Naive thymus-derived CD4-positive, alpha-beta T cell (primary cell): ENCODE measurements around the gene ADH6. TPM values are rescaled to one million over a fixed set of nuclear protein-coding genes. Genes with fewer than 3 reads are reported as not detected.

ENCODE experiments used
- ATAC-seq: fragments of 150-1000 bp; cut with Tn5 transposase; 2 replicates; pipeline ENCODE4 v1.10.0; 2021; ENCODE audit warnings: mild to moderate bottlenecking, moderate library complexity
- CTCF ChIA-PET: fragments of 350-600 bp; sonication (Branson Sonifier 250); formaldehyde crosslinking; loops from one replicate; lab custom pipeline; 2021; ENCODE audit warnings: antibody characterized with exemption; lab: Charles Lee
- POLR2A ChIA-PET: fragments of 350-600 bp; sonication (Branson Sonifier 250); formaldehyde crosslinking; loops from one replicate; lab custom pipeline; 2021; ENCODE audit warnings: antibody characterized with exemption, inconsistent platforms; lab: Charles Lee
- DNase-seq, 9 donors: peaks; one replicate each; pipeline versions ENCODE4 v3.0.0 to v3.0.0-alpha.2; 2020 to 2022; ENCODE audit warnings: mixed read lengths in 1 of 9
- H3K27ac ChIP-seq: one replicate; pipeline ENCODE4 v1.7.0; 2013; ENCODE audit warnings: mild to moderate bottlenecking, low read depth, low read length, moderate library complexity
- H3K27me3 ChIP-seq, 2 donors: one replicate each; pipeline ENCODE4 v1.7.0; 2013; ENCODE audit warnings: low read length in 2 of 2, mild to moderate bottlenecking in 2 of 2, moderate library complexity in 2 of 2; ENCODE audit not compliant: control insufficient read depth in 2 of 2, insufficient read depth in 2 of 2
- H3K36me3 ChIP-seq, 3 experiments: 1 replicate in 2 of 3; 2 replicates in 1 of 3; pipeline ENCODE4 v1.7.0; 2013; ENCODE audit warnings: low read length in 3 of 3, mild to moderate bottlenecking in 3 of 3, moderate library complexity in 1 of 3; ENCODE audit not compliant: insufficient read depth in 3 of 3, control insufficient read depth in 2 of 3
- H3K4me1 ChIP-seq, 2 donors: one replicate each; pipeline ENCODE4 v1.7.0; 2013; ENCODE audit warnings: low read length in 2 of 2, mild to moderate bottlenecking in 2 of 2, moderate library complexity in 1 of 2; ENCODE audit not compliant: control insufficient read depth in 2 of 2, insufficient read depth in 2 of 2
- H3K4me3 ChIP-seq: 2 replicates; pipeline ENCODE4 v1.7.0; 2013; ENCODE audit warnings: mild to moderate bottlenecking, low read length
- H3K9me3 ChIP-seq, 3 experiments: 1 replicate in 2 of 3; 2 replicates in 1 of 3; pipeline ENCODE4 v1.7.0; 2013; ENCODE audit warnings: low read length in 3 of 3; ENCODE audit not compliant: control insufficient read depth in 2 of 3
- H3K27ac Mint-ChIP-seq, 9 donors: one replicate each; pipeline ENCODE4 v1.8.0; 2020 to 2022; ENCODE audit warnings: mixed read lengths in 9 of 9, mild to moderate bottlenecking in 8 of 9, moderate library complexity in 5 of 9, inconsistent platforms in 2 of 9
- H3K27me3 Mint-ChIP-seq, 5 donors: one replicate each; pipeline ENCODE4 v1.8.0; 2021 to 2022; ENCODE audit warnings: mixed read lengths in 5 of 5, mild to moderate bottlenecking in 1 of 5
- H3K36me3 Mint-ChIP-seq, 5 donors: one replicate each; pipeline ENCODE4 v1.8.0; 2020 to 2022; ENCODE audit warnings: mixed read lengths in 5 of 5, mild to moderate bottlenecking in 3 of 5, inconsistent platforms in 1 of 5
- H3K4me1 Mint-ChIP-seq, 7 donors: one replicate each; pipeline ENCODE4 v1.8.0; 2020 to 2022; ENCODE audit warnings: mixed read lengths in 7 of 7, mild to moderate bottlenecking in 3 of 7, inconsistent platforms in 1 of 7
- H3K4me3 Mint-ChIP-seq, 10 donors: one replicate each; pipeline ENCODE4 v1.8.0; 2020 to 2022; ENCODE audit warnings: mild to moderate bottlenecking in 10 of 10, mixed read lengths in 10 of 10, moderate library complexity in 6 of 10, inconsistent platforms in 2 of 10
- H3K9me3 Mint-ChIP-seq, 11 donors: one replicate each; pipeline ENCODE4 v1.8.0; 2020 to 2022; ENCODE audit warnings: mixed read lengths in 11 of 11, mild to moderate bottlenecking in 4 of 11, inconsistent platforms in 1 of 11, moderate library complexity in 1 of 11
- intact Hi-C, 2 donors: fragments of 100-400 bp; cut with micrococcal nuclease; formaldehyde crosslinking; loops; one replicate each; pipeline ENCODE4 v1.15.1; 2023
- polyA plus RNA-seq, 2 donors: library from polyadenylated mRNA; unstranded; fragments of 300-500 nt; fragmentation: Illumina TruSeq; gene quantifications; one replicate each; pipeline ENCODE4 v1.2.3, GENCODE V29; 2021
- total RNA-seq, 6 experiments: library from RNA in 5 of 6; stranded (reverse) in 5 of 6; gene quantifications; 1 replicate in 5 of 6; 2 replicates in 1 of 6; pipeline ENCODE4 v1.2.3 and lab custom pipeline; 2021 to 2026

ADH6 gene
- total and polyA plus RNA-seq, 7 experiments from 2014 or later, result not detected

GRCh38 chr4:99208719-99209075 lies 10.3 kb downstream of the ADH6 start:
- ChIA-PET POLR2A (no interaction called here), CTCF (no interaction called here)
- Histone ChIP-seq H3K27ac (no peak overlapping the region), H3K4me3 (no peak overlapping the region), H3K4me1 (no peaks in the 10 kb centered on the region), H3K9me3 (no peaks in the 10 kb centered on the region), H3K36me3 (no peaks in the 10 kb centered on the region), H3K27me3 (no peaks in the 10 kb centered on the region)
- intact Hi-C loops, result no loop called here
- DNase-seq (no peak), ATAC-seq (no peak)
- peaks cover 0 to 4% (median 0%) of the 10 kb centered on the region in 5 donors for H3K27me3 Mint-ChIP-seq
- peaks cover 0 to 7% (median 0%) of the 10 kb centered on the region in 5 donors for H3K36me3 Mint-ChIP-seq
- H3K27ac Mint-ChIP-seq, result no peak overlapping the region
- no peaks in the 10 kb centered on the region for H3K4me1 Mint-ChIP-seq
- no peaks in the 10 kb centered on the region for H3K9me3 Mint-ChIP-seq
- H3K4me3 Mint-ChIP-seq, result no peak overlapping the region

- H3K27ac ChIP-seq, result no peak overlapping the region
- no peaks in the 10 kb centered on the region for H3K9me3 Mint-ChIP-seq
- H3K4me1 Mint-ChIP-seq, result no peaks in the 10 kb centered on the region
- no peak overlapping the region for H3K27ac Mint-ChIP-seq
- H3K4me1 ChIP-seq, result no peaks in the 10 kb centered on the region
- H3K27me3 ChIP-seq, result no peaks in the 10 kb centered on the region
- ATAC-seq (no peak), DNase-seq (no peak)
- no peak overlapping the region for H3K4me3 ChIP-seq
- no peak overlapping the region for H3K4me3 Mint-ChIP-seq
- H3K36me3 Mint-ChIP-seq, result peaks cover 0 to 11% (median 0%) of the 10 kb centered on the region in 5 donors
- ChIA-PET CTCF (no interaction called here), POLR2A (no interaction called here)
- H3K27me3 Mint-ChIP-seq, result peaks cover 0 to 5% (median 0%) of the 10 kb centered on the region in 5 donors
- intact Hi-C loops, result no loop called here
- H3K36me3 ChIP-seq, result no peaks in the 10 kb centered on the region
- no peaks in the 10 kb centered on the region for H3K9me3 ChIP-seq
Measured at GRCh38 chr4:99207911-99208718, 10.9 kb downstream of the ADH6 start.

GRCh38 chr4:99207069-99207743 lies 11.8 kb downstream of the ADH6 start:
- Mint-ChIP-seq H3K27ac (no peak overlapping the region), H3K4me3 (no peak overlapping the region), H3K9me3 (no peaks in the 10 kb centered on the region), H3K36me3 (peaks cover 0 to 11% (median 0%) of the 10 kb centered on the region in 5 donors), H3K4me1 (no peaks in the 10 kb centered on the region), H3K27me3 (peaks cover 0 to 5% (median 0%) of the 10 kb centered on the region in 5 donors)
- no peak overlapping the region for H3K27ac ChIP-seq
- H3K4me1 ChIP-seq, result no peaks in the 10 kb centered on the region
- no peak for DNase-seq
- no peaks in the 10 kb centered on the region for H3K9me3 ChIP-seq
- no peak overlapping the region for H3K4me3 ChIP-seq
- CTCF ChIA-PET, result no interaction called here
- POLR2A ChIA-PET, result no interaction called here
- no peaks in the 10 kb centered on the region for H3K27me3 ChIP-seq
- H3K36me3 ChIP-seq, result no peaks in the 10 kb centered on the region
- intact Hi-C loops, result no loop called here
- no peak for ATAC-seq

GRCh38 chr4:99205153-99205979 lies 13.7 kb downstream of the ADH6 start:
- no peaks in the 10 kb centered on the region for H3K9me3 ChIP-seq
- no peak overlapping the region for H3K27ac ChIP-seq
- H3K27ac Mint-ChIP-seq, result no peak overlapping the region
- peaks cover 0 to 2% (median 0%) of the 10 kb centered on the region in 11 donors for H3K9me3 Mint-ChIP-seq
- CTCF ChIA-PET, result no interaction called here
- POLR2A ChIA-PET, result no interaction called here
- intact Hi-C loops, result no loop called here
- peaks cover 0 to 11% (median 0%) of the 10 kb centered on the region in 5 donors for H3K36me3 Mint-ChIP-seq
- no peaks in the 10 kb centered on the region for H3K4me1 ChIP-seq
- no peaks in the 10 kb centered on the region for H3K27me3 ChIP-seq
- H3K4me3 ChIP-seq, result no peak overlapping the region
- no peaks in the 10 kb centered on the region for H3K36me3 ChIP-seq
- peaks cover 0 to 5% (median 0%) of the 10 kb centered on the region in 5 donors for H3K27me3 Mint-ChIP-seq
- H3K4me1 Mint-ChIP-seq, result no peaks in the 10 kb centered on the region
- no peak overlapping the region for H3K4me3 Mint-ChIP-seq
- DNase-seq, result no peak
- ATAC-seq, result no peak

GRCh38 chr4:99202536-99202935 lies 16.5 kb downstream of the ADH6 start:
- ATAC-seq (no peak), DNase-seq (no peak)
- no peak overlapping the region for H3K4me3 ChIP-seq
- H3K27me3 ChIP-seq, result no peaks in the 10 kb centered on the region
- Mint-ChIP-seq H3K27ac (no peak overlapping the region), H3K4me1 (no peaks in the 10 kb centered on the region), H3K27me3 (peaks cover 0 to 5% (median 0%) of the 10 kb centered on the region in 5 donors), H3K9me3 (peaks cover 0 to 6% (median 0%) of the 10 kb centered on the region in 11 donors), H3K4me3 (no peak overlapping the region), H3K36me3 (peaks cover 0 to 15% (median 4%) of the 10 kb centered on the region in 5 donors)
- H3K27ac ChIP-seq, result no peak overlapping the region
- intact Hi-C loops, result no loop called here
- H3K9me3 ChIP-seq, result no peaks in the 10 kb centered on the region
- CTCF ChIA-PET, result no interaction called here
- H3K4me1 ChIP-seq, result no peaks in the 10 kb centered on the region
- no peaks in the 10 kb centered on the region for H3K36me3 ChIP-seq
- POLR2A ChIA-PET, result no interaction called here

- CTCF ChIA-PET, result interaction anchor here (0.8 kb wide), 1 partner anchor 21 kb away, joined by 3 read pairs; no protein-coding TSS in a partner anchor
- Mint-ChIP-seq H3K27me3 (peaks cover 0 to 5% (median 0%) of the 10 kb centered on the region in 5 donors), H3K9me3 (peaks cover 0 to 6% (median 0%) of the 10 kb centered on the region in 11 donors), H3K4me1 (no peaks in the 10 kb centered on the region), H3K36me3 (peaks cover 0 to 15% (median 6%) of the 10 kb centered on the region in 5 donors), H3K4me3 (no peak overlapping the region), H3K27ac (no peak overlapping the region)
- Histone ChIP-seq H3K36me3 (no peaks in the 10 kb centered on the region), H3K27ac (no peak overlapping the region), H3K4me3 (no peak overlapping the region), H3K4me1 (no peaks in the 10 kb centered on the region), H3K27me3 (no peaks in the 10 kb centered on the region), H3K9me3 (no peaks in the 10 kb centered on the region)
- ATAC-seq (no peak), DNase-seq (no peak)
- POLR2A ChIA-PET, result no interaction called here
- intact Hi-C loops, result no loop called here
Measured at GRCh38 chr4:99202094-99202493, 17.0 kb downstream of the ADH6 start.
